Activated B cell treated with CpG ODN at 0.5 μM for 24 hours (primary cell): ENCODE measurements around the gene CFAP299. TPM values are rescaled to one million over a fixed set of nuclear protein-coding genes. Genes with fewer than 3 reads are reported as not detected.

Source experiments
- ATAC-seq: fragments of 200-7000 bp; cut with Tn5 transposase; one replicate; pipeline ENCODE4 v1.10.0; 2021; ENCODE audit warnings: low read depth, mild to moderate bottlenecking, moderate library complexity
- CTCF ChIA-PET: fragments of 350-600 bp; sonication (Branson Sonifier 250); formaldehyde crosslinking; loops from one replicate; lab custom pipeline; 2021; ENCODE audit warnings: antibody characterized with exemption; lab: Charles Lee
- POLR2A ChIA-PET: fragments of 350-600 bp; sonication (Branson Sonifier 250); formaldehyde crosslinking; loops from one replicate; lab custom pipeline; 2021; ENCODE audit warnings: antibody characterized with exemption; lab: Charles Lee
- DNase-seq: peaks from one replicate; pipeline ENCODE4 v3.0.0; 2022
- H3K27ac Mint-ChIP-seq: one replicate; pipeline ENCODE4 v1.8.0; 2020; ENCODE audit warnings: mixed read lengths
- H3K27me3 Mint-ChIP-seq: one replicate; pipeline ENCODE4 v1.8.0; 2021; ENCODE audit warnings: mixed read lengths
- H3K36me3 Mint-ChIP-seq: one replicate; pipeline ENCODE4 v1.8.0; 2021; ENCODE audit warnings: low read depth, mixed read lengths
- H3K4me1 Mint-ChIP-seq: one replicate; pipeline ENCODE4 v1.8.0; 2021; ENCODE audit warnings: mixed read lengths
- H3K4me3 Mint-ChIP-seq: one replicate; pipeline ENCODE4 v1.8.0; 2020; ENCODE audit warnings: mild to moderate bottlenecking, mixed read lengths
- H3K9me3 Mint-ChIP-seq: one replicate; pipeline ENCODE4 v1.8.0; 2020; ENCODE audit warnings: mixed read lengths
- CTCF ChIP-seq: fragments of 200-600 bp; IDR thresholded peaks from one replicate; pipeline ENCODE4 v1.8.0; 2022; ENCODE audit warnings: antibody characterized with exemption, mild to moderate bottlenecking
- intact Hi-C: fragments of 100-400 bp; cut with micrococcal nuclease; formaldehyde crosslinking; loops from one replicate; pipeline ENCODE4 v1.15.1; 2024
- total RNA-seq: library from RNA; stranded (reverse); gene quantifications from 2 replicates; pipeline ENCODE4 v1.2.3, GENCODE V29; 2022

Gene CFAP299
- total RNA-seq, 1 donor from 2014 or later, result not detected

- intact Hi-C loops, result loop anchor here (5.0 kb wide), 1 partner anchor 33 kb away; no protein-coding TSS in a partner anchor
- POLR2A ChIA-PET, result no interaction called here
These were observed 154.3 kb downstream of the CFAP299 start for GRCh38 chr4:80489798-80490197.

GRCh38 chr4:80492761-80493160 is 157.2 kb downstream of the CFAP299 start:
- intact Hi-C loops, result no loop called here
- no peak for ATAC-seq
- DNase-seq, result no peak
- H3K4me1 Mint-ChIP-seq, result peaks cover 37% of the 10 kb centered on the region
- no peak overlapping the region for H3K27ac Mint-ChIP-seq
- no peaks in the 10 kb centered on the region for H3K36me3 Mint-ChIP-seq
- ChIA-PET CTCF (no interaction called here), POLR2A (no interaction called here)
- TF ChIP-seq CTCF, result no peak
- H3K4me3 Mint-ChIP-seq, result peak overlapping the region; percentile 45
- no peaks in the 10 kb centered on the region for H3K27me3 Mint-ChIP-seq
- H3K9me3 Mint-ChIP-seq, result peaks cover 3% of the 10 kb centered on the region

More at GRCh38 chr4:80489798-80490197, 154.3 kb downstream of the CFAP299 start:
- no peaks in the 10 kb centered on the region for H3K27me3 Mint-ChIP-seq
- TF ChIP-seq CTCF, result no peak
- DNase-seq (no peak), ATAC-seq (no peak)
- H3K27ac Mint-ChIP-seq, result no peak overlapping the region
- H3K36me3 Mint-ChIP-seq, result no peaks in the 10 kb centered on the region
- H3K4me1 Mint-ChIP-seq, result peaks cover 37% of the 10 kb centered on the region
- H3K9me3 Mint-ChIP-seq, result peaks cover 3% of the 10 kb centered on the region
- peak overlapping the region; percentile 17 for H3K4me3 Mint-ChIP-seq
- CTCF ChIA-PET, result no interaction called here

GRCh38 chr4:80495865-80496264 is 160.3 kb downstream of the CFAP299 start:
- ATAC-seq (no peak), DNase-seq (no peak)
- Mint-ChIP-seq H3K36me3 (no peaks in the 10 kb centered on the region), H3K27ac (no peak overlapping the region), H3K4me1 (peaks cover 34% of the 10 kb centered on the region), H3K4me3 (no peak overlapping the region), H3K27me3 (no peaks in the 10 kb centered on the region), H3K9me3 (peaks cover 3% of the 10 kb centered on the region)
- ChIA-PET CTCF (no interaction called here), POLR2A (no interaction called here)
- TF ChIP-seq CTCF, result no peak
- intact Hi-C loops, result no loop called here

GRCh38 chr4:80498725-80499124 is 163.2 kb downstream of the CFAP299 start:
- Mint-ChIP-seq H3K27ac (no peak overlapping the region), H3K4me1 (peaks cover 17% of the 10 kb centered on the region), H3K4me3 (no peak overlapping the region), H3K27me3 (no peaks in the 10 kb centered on the region), H3K36me3 (no peaks in the 10 kb centered on the region), H3K9me3 (peaks cover 3% of the 10 kb centered on the region)
- ATAC-seq, result no peak
- TF ChIP-seq CTCF, result no peak
- ChIA-PET POLR2A (no interaction called here), CTCF (no interaction called here)
- intact Hi-C loops, result no loop called here
- no peak for DNase-seq

GRCh38 chr4:80500613-80501012 is 165.1 kb downstream of the CFAP299 start:
- DNase-seq, result no peak
- CTCF ChIA-PET, result no interaction called here
- Mint-ChIP-seq H3K36me3 (no peaks in the 10 kb centered on the region), H3K4me3 (no peak overlapping the region), H3K27ac (no peak overlapping the region), H3K27me3 (no peaks in the 10 kb centered on the region), H3K4me1 (peaks cover 11% of the 10 kb centered on the region), H3K9me3 (no peaks in the 10 kb centered on the region)
- intact Hi-C loops, result no loop called here
- TF ChIP-seq CTCF, result no peak
- ATAC-seq, result peak; percentile 21
- POLR2A ChIA-PET, result no interaction called here
